HL-60 (cell line): ENCODE data around the gene MMP28.

Source experiments
- DNase-seq, 2 experiments: peaks; one replicate each; pipeline ENCODE4 v3.0.0-alpha.2; 2010 to 2020; ENCODE audit warnings: low read depth in 1 of 2, low spot score in 1 of 2
- H3K27ac ChIP-seq: fragments of 250-450 bp; sonication (Bioruptor Pico); replicated peaks from 2 replicates; pipeline ENCODE4 v1.5.1; 2020; ENCODE audit warnings: mild to moderate bottlenecking, moderate library complexity
- H3K27me3 ChIP-seq: fragments of 250-450 bp; sonication (Bioruptor Pico); 2 replicates; pipeline ENCODE4 v1.5.1; 2021; ENCODE audit warnings: mild to moderate bottlenecking, moderate library complexity; ENCODE audit not compliant: insufficient read depth, poor library complexity, severe bottlenecking
- H3K4me3 ChIP-seq: replicated peaks from 2 replicates; pipeline ENCODE4 v1.5.1; 2011; ENCODE audit warnings: mild to moderate bottlenecking, control low read depth, low read length; ENCODE audit not compliant: insufficient read depth
- CTCF ChIP-seq: IDR thresholded peaks from one replicate; pipeline ENCODE4 v1.5.1; 2011; ENCODE audit warnings: low read length, control low read depth, inconsistent platforms; ENCODE audit not compliant: insufficient read depth
- GABPA ChIP-seq: IDR thresholded peaks from 2 replicates; pipeline ENCODE4 v1.6.1; 2012; ENCODE audit warnings: low read depth
- POLR2AphosphoS5 ChIP-seq: IDR thresholded peaks from 2 replicates; pipeline ENCODE4 v1.6.1; 2012; ENCODE audit warnings: low read depth
- SPI1 ChIP-seq: IDR thresholded peaks from 2 replicates; pipeline ENCODE4 v1.6.1; 2012; ENCODE audit warnings: low read depth, mild to moderate bottlenecking, borderline replicate concordance
- TF ChIP-seq, protein P1 (sequence below): IDR thresholded peaks from 2 replicates; pipeline ENCODE4 v1.6.1; 2012; ENCODE audit warnings: low read depth; ENCODE audit not compliant: insufficient replicate concordance

Gene MMP28

GRCh38 chr17:35726127-35726952, 69.1 kb downstream of the MMP28 start:
- Histone ChIP-seq H3K4me3 (no peak overlapping the region), H3K27me3 (no peaks in the 10 kb centered on the region), H3K27ac (no peak overlapping the region)
- no peak for TF ChIP-seq GABPA
- TF ChIP-seq, protein P1, sequence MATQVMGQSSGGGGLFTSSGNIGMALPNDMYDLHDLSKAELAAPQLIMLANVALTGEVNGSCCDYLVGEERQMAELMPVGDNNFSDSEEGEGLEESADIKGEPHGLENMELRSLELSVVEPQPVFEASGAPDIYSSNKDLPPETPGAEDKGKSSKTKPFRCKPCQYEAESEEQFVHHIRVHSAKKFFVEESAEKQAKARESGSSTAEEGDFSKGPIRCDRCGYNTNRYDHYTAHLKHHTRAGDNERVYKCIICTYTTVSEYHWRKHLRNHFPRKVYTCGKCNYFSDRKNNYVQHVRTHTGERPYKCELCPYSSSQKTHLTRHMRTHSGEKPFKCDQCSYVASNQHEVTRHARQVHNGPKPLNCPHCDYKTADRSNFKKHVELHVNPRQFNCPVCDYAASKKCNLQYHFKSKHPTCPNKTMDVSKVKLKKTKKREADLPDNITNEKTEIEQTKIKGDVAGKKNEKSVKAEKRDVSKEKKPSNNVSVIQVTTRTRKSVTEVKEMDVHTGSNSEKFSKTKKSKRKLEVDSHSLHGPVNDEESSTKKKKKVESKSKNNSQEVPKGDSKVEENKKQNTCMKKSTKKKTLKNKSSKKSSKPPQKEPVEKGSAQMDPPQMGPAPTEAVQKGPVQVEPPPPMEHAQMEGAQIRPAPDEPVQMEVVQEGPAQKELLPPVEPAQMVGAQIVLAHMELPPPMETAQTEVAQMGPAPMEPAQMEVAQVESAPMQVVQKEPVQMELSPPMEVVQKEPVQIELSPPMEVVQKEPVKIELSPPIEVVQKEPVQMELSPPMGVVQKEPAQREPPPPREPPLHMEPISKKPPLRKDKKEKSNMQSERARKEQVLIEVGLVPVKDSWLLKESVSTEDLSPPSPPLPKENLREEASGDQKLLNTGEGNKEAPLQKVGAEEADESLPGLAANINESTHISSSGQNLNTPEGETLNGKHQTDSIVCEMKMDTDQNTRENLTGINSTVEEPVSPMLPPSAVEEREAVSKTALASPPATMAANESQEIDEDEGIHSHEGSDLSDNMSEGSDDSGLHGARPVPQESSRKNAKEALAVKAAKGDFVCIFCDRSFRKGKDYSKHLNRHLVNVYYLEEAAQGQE = no peak
- TF ChIP-seq CTCF = no peak
- TF ChIP-seq POLR2AphosphoS5 = no peak
- no peak for TF ChIP-seq SPI1
- DNase-seq = peak in 1 of 2 experiments; percentile 17

- TF ChIP-seq GABPA (no peak), SPI1 (peak; percentile 75), POLR2AphosphoS5 (no peak), CTCF (no peak)
- TF ChIP-seq, protein P1 = no peak
- Histone ChIP-seq H3K27ac (no peak overlapping the region), H3K4me3 (no peak overlapping the region), H3K27me3 (no peaks in the 10 kb centered on the region)
- DNase-seq = no peak
These were observed 69.7 kb downstream of the MMP28 start for GRCh38 chr17:35725802-35726126.

DNA sequence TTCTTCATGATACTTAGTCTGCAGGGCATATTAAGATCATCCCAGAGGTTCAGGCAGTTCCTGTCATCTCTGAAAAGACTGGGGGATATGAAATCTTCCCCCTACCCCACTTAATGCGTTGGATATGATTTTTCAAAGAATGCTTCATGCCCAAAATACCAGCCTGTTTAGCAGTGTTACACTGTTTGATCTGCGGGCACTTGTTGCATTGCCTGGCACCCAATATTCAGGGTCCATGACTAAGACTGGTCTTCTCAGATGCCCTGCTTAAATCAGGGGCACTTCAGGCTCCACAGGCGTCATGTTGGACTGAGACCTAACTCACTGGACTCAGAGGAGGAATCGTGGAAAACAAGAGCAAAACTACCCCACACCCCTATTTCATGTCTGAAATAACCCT, 70.4 kb downstream of the MMP28 start:
- TF ChIP-seq POLR2AphosphoS5 = no peak
- TF ChIP-seq, protein P1 = no peak
- no peak for TF ChIP-seq GABPA
- no peak for TF ChIP-seq SPI1
- TF ChIP-seq CTCF = no peak
- H3K27ac ChIP-seq = no peak overlapping the region
- no peak for DNase-seq
- no peaks in the 10 kb centered on the region for H3K27me3 ChIP-seq
- H3K4me3 ChIP-seq = no peak overlapping the region
